ENCODE measurements around the gene AKAP6. TPM values are rescaled to one million over a fixed set of nuclear protein-coding genes. Genes with fewer than 3 reads are reported as not detected.
A peak's percentile ranks its signal among the peaks of the same experiment; 100 is the strongest.

The AKAP6 gene
- total RNA-seq, 1 experiment from 2014 or later = 40.6 TPM

DNA sequence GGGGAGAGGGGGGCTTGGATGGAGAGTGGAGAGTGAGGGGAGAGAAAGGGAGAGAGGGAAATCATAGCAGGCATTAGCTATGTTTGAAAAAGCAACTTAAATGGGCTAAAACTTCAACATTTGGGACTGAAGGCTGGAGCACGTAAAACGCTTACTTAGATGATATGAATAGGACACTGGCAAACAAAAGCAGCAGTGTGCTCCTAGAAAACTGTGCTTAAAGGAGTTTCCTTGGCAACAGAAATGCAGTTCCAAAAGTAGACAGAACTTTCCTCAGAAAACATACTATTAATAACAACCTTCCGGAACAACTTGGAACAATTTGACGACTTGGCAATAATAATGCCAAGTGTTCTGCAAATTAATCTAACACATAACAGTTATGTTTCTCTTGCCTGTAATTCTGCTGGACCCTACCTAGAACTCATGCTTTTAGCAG lies 374.1 kb downstream of the AKAP6 start:
- DNase-seq (ENCODE audit: low read depth) = no peak

DNA sequence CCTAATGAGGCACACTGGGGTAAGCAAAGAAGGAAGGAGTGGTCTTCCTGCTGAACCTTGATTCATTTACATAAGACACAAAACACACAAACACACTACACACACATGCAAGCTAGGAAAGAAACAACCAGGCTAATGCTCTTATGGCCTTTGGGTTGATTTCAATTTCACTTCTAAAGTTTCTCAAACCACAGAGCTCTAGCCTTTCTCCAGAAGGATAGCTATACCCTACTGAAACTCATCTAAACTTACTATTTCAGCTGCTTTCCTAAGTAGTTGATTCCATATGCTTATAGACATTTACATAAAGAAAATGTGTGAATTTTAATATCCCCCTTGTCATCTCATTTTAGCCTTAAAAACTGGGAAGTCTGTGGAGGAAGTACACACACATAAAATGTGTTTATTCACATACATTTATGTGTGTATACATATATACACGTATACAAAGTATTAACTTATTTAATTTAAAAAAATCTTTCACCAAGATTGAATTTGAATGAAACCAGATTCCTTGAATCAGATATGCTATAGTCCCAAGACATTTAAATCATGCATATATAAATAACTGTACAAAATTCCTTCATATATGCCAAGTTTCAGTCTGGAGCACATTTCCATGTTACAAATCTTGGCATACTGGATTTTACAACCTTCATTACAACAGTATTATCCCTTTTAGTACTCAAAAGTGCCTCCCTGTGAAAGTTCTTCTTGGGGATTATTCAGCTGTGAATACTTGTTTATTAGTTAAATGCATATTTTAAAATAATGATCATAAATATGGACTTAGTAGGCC lies 377.8 kb downstream of the AKAP6 start:
- DNase-seq (ENCODE audit: low read depth) = no peak

DNA sequence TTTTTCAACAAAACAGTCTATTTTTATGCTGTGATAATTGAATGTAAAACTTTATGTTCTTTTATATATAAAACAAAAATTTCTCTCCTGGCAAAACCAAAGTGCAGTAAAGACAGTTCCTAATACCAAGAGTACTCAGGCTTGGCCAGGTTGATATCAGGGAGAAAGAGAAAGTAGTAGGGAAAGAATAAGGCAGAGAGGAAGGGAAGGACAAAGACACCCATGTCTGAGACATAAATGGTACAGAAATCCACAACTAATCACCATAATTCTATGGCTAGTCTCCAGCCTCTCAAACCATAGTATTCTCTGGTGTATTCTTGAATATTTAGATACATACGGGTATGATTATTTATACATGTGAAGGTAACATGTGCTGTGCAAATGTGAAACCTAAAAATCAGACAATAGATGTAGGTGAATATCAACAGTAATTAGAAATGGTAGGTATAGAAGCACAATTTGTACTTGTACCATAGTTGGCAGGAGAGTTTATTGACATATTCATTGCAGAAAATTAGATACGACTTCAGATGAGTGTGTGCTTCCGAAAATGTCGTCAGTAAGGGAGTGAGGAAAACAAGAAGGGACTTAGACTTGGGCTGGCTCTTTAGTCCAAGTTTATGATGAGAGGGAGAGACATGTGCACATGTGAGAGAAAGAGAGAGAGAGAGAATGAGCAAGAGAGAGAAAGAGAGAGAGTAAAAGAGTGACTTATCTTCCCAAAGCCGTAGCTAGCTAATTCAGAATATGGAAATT lies 378.8 kb downstream of the AKAP6 start:
- no peak for DNase-seq (ENCODE audit: low read depth)

DNA sequence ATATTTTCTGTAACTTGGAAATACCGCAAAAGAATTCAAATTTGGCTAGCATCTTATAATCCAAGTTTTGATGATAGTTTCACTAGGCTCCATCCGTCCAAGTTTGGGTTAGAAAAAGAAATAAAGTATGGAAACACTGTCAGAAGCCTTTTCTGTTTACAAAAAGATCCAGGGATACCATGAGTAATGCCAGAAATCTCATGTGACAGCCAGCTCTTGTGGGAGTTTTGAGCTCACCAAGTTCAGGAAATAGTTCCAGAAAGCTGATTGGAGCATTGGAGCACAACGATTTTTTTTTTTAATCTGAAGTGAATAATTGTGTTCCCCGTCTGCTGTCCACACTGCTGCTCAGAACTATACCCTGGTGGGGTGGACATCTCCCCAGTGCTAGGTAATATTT lies 379.9 kb downstream of the AKAP6 start:
- peak; percentile 94 for DNase-seq (ENCODE audit: low read depth)

DNA sequence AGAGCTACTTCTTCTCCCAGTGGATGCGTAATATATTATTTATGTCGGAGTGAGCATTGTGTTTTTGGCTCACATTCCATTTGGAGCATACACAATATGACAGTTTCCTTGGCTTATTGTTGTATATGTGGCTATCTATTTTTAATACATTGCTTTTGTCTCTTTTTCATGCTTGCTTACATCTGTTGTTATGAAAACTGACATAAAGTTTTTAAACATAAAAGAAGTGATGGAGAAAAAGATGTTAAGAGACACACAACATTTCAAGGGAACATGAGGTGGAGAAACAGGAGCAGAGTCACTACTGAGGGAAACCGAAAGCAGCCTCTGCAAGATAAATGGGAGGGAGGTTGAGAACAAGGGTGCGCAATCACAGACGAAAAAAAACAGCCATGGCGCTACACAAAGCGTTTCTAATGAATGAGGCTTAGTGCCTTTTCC lies 381.2 kb downstream of the AKAP6 start:
- DNase-seq (ENCODE audit: low read depth) = peak; percentile 63

DNA sequence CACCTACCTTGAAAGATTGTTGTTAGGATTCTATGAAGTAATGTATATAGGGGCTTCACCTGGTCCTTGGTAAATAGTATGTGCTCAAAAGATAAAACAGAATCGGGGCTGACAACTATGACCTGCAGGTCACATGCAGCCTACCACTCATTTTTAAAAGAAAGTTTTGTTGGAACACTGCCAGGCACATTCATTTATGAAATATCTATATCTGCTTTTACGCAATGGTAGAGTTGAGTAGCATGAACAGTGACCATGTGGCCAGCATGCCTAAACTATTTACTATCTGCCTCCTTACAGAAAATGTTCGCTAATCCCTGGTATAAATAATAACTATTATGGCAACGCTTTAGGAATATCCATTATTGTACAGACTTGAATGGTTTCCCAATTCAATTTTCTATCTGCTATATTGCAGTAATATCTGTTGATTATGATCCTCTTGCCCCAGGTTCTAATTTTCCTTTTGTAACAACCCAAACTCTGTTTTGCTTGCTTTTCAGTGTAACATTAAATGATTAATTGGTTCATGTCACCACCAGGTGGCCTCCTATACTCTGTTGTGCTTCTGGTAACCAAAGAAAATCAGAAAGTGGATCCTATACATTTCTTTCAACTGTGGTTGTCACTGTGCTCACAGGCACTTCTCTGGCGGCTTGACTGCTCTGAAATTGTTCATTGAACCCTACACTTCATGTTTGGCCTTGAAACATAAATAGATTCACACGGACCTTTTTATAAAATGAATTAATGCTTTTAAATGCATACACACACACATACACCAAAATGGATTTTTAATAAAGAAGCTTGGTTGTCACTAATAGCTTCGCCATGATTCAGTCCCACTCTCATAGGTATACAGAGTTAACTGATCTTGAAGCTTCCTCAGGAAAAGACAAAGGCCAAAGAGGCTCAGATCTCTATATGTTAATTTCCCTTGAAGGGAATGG lies 381.9 kb downstream of the AKAP6 start:
- peak; percentile 61 for DNase-seq (ENCODE audit: low read depth)

DNA sequence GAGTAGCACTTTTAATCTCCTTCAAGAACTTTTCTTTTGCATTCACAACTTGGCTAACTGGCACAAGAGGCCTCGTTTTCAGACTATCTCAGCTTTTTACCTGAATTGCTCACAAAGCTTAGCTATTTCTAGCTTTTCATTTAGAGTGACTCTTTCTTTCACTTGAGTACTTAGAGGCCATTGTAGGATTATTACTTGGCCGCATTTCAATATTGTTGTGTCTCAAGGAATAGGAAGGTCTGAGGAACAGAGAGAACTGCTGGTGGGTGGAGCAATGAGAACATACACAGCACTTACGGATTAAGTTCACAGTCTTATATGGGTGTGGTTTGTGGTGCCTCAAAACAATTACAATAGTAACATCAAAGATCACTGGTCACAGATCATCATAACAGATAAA lies 384.8 kb downstream of the AKAP6 start:
- DNase-seq (ENCODE audit: low read depth) = no peak

DNA sequence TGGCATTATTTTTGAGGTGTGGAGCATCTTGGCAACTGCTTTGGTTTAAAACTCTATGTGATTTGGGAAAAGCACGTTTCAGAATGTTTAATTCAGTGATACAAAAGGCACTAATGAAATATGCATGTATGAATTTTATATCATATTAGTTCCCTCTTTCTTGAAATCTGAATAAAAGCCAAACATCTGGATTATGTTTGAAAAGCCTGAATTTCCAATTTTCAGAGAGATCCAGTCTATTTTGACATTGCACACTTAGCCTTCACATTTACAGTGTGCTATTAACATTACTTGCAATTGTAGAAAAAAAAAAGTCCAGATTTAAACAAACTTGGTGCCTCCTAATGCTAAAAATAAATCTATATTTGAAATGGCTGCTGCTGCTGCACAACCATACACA lies 390.5 kb downstream of the AKAP6 start:
- DNase-seq (ENCODE audit: low read depth) = no peak

DNA sequence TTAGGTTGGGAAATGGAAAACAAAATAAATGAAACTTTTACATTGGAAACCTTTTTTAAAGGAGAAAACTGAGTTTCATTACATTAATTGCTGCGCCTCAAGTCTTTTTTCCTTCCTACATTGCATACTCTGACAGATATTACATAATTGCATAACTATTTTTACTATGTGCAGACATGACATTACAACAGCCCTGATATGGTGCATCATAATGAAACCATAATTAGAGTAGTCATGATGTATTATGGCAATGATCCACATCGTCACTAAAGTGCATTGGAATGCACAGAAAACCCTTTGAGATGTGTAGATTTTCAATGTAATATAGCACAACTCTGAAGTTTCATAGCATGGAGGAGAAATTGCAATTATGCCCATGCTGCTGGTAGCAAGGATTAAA lies 391.8 kb downstream of the AKAP6 start:
- DNase-seq (ENCODE audit: low read depth) = no peak

DNA sequence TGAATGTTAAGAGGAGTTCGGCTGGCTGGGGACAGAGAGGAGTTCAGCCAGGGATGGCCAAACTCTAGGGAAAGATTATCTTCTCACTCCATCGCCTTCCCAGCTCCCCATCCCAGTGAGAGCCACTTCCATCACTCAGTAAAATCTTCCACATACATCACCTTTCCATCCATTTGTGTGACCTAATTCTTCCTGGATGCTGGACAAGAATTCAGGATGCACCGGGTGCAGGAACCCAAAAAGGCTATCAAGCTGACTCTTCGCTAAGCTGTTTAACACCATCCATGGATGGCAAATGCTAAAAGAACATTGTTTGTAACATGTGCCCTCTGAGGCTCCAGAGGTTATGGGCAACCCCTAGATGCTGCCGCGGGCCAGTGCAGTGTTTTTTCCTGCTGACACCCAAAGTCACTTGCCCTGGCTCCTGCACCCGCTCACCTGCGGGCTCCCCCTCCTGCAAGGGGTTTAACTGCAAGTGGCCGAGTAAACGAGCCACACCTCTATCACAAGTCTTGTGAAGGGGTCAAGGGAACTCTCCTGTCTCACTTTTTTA lies 393.6 kb downstream of the AKAP6 start:
- DNase-seq (ENCODE audit: low read depth) = no peak

DNA sequence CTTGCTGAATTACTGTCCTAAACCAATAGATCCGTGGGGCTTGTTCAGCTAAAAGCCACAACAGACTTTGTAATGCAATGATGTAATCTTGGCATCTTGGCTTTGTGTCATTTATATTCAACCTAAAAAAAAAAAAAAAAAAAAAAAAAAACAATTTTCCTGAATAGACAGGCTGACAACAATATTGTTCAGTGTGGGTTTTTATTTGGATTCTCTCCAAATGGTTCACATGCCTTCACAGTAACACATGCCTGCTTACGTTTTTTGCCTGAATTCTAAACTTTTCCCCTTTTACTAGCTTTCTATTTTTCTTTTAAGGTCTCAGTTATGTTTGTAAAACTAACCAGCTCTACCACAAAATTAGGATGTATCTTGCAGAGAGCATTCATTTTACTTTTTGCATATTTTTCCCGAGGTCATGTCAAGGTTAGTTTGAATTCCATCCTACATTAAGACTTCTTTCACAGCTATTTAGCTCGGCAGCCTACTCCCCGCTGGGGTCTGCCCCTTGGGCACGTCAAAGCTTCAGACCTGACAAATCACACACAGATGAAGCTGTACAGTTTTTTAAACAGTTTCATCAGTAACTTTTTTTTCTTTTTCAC lies 395.9 kb downstream of the AKAP6 start:
- DNase-seq (ENCODE audit: low read depth) = peak; percentile 85

DNA sequence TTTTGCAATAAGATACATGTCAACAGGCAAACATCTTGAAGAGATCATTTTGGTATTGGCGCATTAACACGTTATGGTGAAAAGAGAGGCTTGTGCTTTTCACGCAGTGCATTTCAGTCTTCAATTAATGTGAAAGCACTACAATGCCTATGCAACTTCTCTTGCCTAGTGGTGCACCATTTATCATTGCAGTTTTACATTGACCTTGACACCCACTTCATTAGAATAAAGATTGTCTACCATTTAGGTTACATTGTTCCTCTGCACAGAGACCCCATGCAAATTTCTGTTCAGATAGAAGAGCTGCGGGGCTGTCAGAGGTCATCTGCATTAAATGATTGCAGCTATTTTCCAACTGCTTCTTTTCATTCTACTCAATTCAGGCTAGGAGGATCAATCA lies 397.4 kb downstream of the AKAP6 start:
- no peak for DNase-seq (ENCODE audit: low read depth)

DNA sequence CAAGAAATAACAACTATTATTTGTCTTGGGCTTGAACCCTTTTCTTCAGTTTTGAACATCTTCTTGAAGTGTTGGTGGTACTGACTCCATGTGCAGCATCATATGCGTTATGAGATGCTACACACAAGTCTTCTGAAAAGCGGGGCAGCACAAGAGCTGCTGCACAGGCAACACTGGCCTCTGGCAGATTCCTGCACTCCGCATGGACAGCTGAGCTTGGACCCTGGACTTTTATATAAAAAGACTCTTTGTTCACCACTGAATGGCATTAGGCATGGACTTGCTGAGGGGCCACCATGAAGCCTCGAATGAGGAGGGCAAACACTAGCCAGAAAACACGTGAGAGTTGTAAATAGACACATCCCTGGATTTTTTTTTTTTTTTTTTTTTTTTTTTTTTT lies 398.7 kb downstream of the AKAP6 start:
- DNase-seq (ENCODE audit: low read depth) = no peak

DNA sequence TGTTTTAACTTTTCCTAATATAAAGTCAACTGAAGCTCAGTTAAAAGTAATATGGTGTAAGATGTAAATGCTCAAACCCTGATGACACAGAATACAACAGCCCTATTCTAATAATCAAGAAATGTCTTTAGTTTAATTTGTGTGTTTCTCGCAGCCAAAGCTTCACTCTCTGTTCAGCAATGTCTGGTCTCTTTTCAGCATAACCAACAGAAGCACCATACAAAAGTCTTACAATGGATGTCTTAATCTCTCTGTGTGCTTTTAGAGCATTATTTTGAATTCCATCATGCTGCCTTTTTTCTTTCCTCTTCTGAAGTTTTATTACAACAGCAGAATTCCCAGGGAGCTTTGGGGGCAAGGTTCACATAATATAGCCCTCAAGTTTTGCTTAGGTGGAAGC lies 399.4 kb downstream of the AKAP6 start:
- DNase-seq (ENCODE audit: low read depth) = no peak

DNA sequence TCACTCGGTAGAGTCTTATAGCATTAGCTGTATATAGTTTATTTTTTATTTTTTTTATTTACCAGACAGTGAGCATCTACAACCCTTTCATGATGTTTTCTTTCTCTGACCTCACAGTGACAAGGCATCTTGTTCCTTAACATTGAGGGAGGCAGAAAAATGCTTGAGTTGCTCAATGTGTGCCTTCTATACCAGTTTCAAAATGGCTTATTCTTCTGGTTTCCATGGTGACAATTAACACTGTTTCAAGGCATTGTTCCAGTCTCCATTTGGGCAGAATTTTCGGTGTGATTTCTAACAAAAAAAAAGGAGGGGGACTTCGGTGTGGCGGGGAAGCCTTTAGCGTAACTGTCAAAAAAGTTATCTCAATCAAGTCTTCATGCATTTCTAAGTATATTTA lies 399.9 kb downstream of the AKAP6 start:
- DNase-seq (ENCODE audit: low read depth) = no peak

DNA sequence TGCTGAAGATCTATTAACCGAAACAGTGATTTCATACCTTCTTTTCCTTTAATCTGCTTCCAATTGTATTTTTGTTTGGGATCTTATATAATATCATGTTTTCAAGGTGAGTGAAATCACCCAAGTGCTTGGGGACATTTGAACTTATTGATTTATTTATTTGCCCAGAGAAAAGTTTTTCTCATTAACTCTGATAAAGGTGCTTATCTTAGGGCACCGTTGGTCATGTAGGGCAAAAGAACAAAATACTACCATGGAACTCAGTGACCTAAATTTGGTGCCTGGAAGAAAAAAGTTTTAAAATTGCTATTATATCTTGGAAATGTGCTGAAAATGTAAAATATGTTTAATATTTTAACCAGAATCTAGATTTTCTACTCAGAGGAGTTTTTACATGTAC lies 402.2 kb downstream of the AKAP6 start:
- DNase-seq (ENCODE audit: low read depth) = no peak

DNA sequence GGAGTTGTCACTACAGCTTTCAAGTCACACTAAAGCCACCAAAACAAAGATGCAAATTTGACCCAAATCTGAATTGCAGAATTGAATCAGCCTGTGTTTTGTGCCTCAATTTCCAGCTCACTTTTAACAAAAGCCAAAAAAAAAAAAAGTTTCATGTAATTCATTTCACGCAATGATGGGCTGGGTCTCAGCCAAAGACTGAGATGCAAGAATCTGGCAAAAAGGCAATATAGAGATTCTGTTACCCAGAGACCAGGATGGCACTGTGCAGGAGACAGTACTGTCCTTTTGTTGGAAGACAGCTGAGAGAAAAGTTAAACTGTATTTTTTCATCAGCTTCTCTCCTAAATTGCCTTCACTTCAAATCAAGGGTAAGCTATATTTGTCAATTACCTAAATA lies 403.9 kb downstream of the AKAP6 start:
- no peak for DNase-seq (ENCODE audit: low read depth)

DNA sequence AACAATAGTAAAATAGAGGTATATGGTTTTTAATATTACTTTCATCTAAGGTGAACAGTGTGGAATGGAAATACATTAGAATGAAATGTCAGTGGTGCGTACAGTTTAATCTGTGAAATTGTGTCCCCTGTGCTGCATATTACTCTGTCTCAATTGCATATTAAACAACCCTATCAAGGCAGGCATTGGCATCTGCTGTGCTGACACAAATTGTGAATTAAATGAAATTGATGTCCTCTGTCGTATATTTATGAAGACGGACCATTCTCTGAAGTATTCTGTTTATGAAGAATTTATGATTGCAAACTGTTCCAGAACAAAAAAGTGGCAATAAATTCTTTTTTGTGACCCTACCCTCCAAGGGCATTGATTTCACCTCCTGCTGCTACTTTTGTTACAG lies 405.2 kb downstream of the AKAP6 start:
- no peak for DNase-seq (ENCODE audit: low read depth)

DNA sequence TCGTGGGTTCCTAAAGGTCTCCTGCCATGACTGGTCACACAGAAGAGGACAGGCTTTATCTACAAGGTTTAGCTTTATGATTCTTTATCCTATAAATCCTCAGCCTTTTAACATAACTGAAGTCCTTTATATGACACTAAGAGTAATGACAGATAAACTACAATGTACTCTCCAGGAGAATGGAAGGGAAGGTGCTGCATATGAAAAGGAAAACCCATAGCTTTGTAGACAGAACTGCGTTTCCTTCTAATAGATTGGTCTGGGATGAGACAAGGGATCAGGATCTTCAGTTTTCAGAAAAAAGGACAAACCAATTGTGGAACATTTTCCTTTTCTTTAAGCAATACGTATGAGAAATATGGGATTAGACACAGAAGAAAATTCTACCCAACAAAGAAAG lies 408.5 kb downstream of the AKAP6 start:
- no peak for DNase-seq (ENCODE audit: low read depth)

DNA sequence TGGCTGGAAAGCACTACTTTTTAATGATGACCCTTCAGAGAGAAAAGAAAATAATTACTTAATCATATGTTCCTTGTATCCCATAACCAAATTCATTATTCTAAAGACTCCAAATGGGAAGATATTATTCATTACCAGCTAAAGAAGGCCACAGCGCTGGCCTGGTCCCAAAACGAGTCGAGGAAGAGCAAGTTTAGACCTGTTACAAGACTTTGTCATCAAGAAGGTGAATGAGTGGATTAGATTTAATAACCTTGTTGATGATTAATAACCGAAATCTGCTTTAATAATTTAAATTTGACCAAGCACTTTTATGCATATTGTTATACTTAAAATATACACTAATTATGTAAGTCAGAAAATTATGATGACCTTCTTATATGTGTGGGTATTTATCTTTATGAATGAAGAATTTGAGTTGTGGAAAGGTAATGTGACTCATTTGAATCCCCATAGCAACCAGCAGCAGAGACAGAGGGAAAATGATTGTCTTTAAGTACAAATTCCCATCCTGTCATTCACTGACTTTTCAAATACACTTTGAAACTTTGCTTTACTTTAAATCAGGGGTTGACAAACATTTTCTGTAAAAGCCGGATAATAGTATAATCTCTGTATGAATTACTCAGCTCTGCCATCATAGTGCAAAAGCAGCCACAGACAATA lies 409.2 kb downstream of the AKAP6 start:
- peak; percentile 12 for DNase-seq (ENCODE audit: low read depth)
